ENCODE measurements around the gene SLC6A19. TPM values are rescaled to one million over a fixed set of nuclear protein-coding genes. Genes with fewer than 3 reads are reported as not detected.

Gene SLC6A19
- total and polyA plus RNA-seq, 9 of the 15 experiments (the other 6 are each of a cell fraction or from before 2014, with no cell fraction given): 0.03 to 1.6 (median 0.59) TPM

GRCh38 chr5:1194378-1194777, 7.0 kb upstream of the SLC6A19 start:
- Histone ChIP-seq H3K27ac (ENCODE audit: extremely low read depth, low read depth, low read length) (no peak overlapping the region), H3K36me3 (ENCODE audit: control insufficient read depth, insufficient read depth, low read length) (no peaks in the 10 kb centered on the region), H3K4me1 (replicated peaks in 1 of 2; ENCODE audit: control insufficient read depth in 2 of 2, insufficient read depth in 2 of 2, low read length in 2 of 2) (peaks cover 32 to 56% of the 10 kb centered on the region in 2 experiments), H3K4me3 (no peak overlapping the region), H3K9ac (ENCODE audit: insufficient read depth in 1 of 2, low read depth in 2 of 2, low read length in 2 of 2) (no peak overlapping the region), H3K9me3 (replicated peaks; ENCODE audit: control insufficient read depth, insufficient read depth, low read depth, low read length) (no peaks in the 10 kb centered on the region; the same call in 1 of the 2 replicates), H3K79me2 (ENCODE audit: control insufficient read depth, insufficient read depth, low read length) (no peaks in the 10 kb centered on the region), H3K4me2 (ENCODE audit: insufficient read depth, low read length) (no peak overlapping the region), H4K20me1 (replicated peaks; ENCODE audit: control insufficient read depth, insufficient read depth, low read length) (no peaks in the 10 kb centered on the region), H3K27me3 (ENCODE audit: control insufficient read depth in 2 of 2, insufficient read depth in 2 of 2, low read length in 2 of 2) (no peaks in the 10 kb centered on the region; a peak in 1 of 5 replicates), H2AFZ (ENCODE audit: low read depth, low read length) (no peak overlapping the region), H3K9me1 (ENCODE audit: control insufficient read depth, insufficient read depth, low read length) (no peaks in the 10 kb centered on the region)
- intact Hi-C loops (cut with micrococcal nuclease): no loop called here
- no peak for ATAC-seq
- no TSS peak for BruUV-seq (replicated peaks)
- no peak for FAIRE-seq
- WGBS (ENCODE audit: insufficient coverage, low coverage, missing lambda C conversion rate): 46% methylated on average over 6 of the region's 6 CpGs
- ChIA-PET POLR2A (interaction anchor here (0.8 kb wide), 1 partner anchor 276 kb away, joined by 3 read pairs; no protein-coding TSS in a partner anchor), CTCF (ENCODE audit: low intra/inter-chr PET ratio) (no interaction called here)
- in situ Hi-C loops (cut with MboI): no loop called here
- DNase-seq (ENCODE audit: extremely low read depth in 1 of 4, low spot score in 3 of 4): no peak
- TF ChIP-seq, protein P1, sequence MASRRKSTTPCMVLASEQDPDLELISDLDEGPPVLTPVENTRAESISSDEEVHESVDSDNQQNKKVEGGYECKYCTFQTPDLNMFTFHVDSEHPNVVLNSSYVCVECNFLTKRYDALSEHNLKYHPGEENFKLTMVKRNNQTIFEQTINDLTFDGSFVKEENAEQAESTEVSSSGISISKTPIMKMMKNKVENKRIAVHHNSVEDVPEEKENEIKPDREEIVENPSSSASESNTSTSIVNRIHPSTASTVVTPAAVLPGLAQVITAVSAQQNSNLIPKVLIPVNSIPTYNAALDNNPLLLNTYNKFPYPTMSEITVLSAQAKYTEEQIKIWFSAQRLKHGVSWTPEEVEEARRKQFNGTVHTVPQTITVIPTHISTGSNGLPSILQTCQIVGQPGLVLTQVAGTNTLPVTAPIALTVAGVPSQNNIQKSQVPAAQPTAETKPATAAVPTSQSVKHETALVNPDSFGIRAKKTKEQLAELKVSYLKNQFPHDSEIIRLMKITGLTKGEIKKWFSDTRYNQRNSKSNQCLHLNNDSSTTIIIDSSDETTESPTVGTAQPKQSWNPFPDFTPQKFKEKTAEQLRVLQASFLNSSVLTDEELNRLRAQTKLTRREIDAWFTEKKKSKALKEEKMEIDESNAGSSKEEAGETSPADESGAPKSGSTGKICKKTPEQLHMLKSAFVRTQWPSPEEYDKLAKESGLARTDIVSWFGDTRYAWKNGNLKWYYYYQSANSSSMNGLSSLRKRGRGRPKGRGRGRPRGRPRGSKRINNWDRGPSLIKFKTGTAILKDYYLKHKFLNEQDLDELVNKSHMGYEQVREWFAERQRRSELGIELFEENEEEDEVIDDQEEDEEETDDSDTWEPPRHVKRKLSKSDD (conservative IDR thresholded peaks at IDR 0.05; ENCODE audit: low read length): no peak
- TF ChIP-seq SIRT6 (IDR thresholded peaks at IDR 0.05; ENCODE audit: low read depth, low read length) (no peak), ZFP30 (CRISPR knock-in tag; IDR thresholded peaks at IDR 0.05; ENCODE audit: borderline replicate concordance) (no peak), ZEB2 (IDR thresholded peaks at IDR 0.05) (no peak), ZBTB7A (IDR thresholded peaks at IDR 0.05; ENCODE audit: borderline replicate concordance, control insufficient read depth, low read depth, low read length) (no peak), CHCHD3 (CRISPR knock-in tag; IDR thresholded peaks at IDR 0.05) (no peak), ATF1 (CRISPR knock-in tag; IDR thresholded peaks at IDR 0.05) (no peak), ATF1 (tag; IDR thresholded peaks at IDR 0.05) (no peak), MAFK (IDR thresholded peaks at IDR 0.05; ENCODE audit: low read length) (no peak), ZNF717 (CRISPR knock-in tag; IDR thresholded peaks at IDR 0.05) (no peak), ZNF124 (CRISPR knock-in tag; IDR thresholded peaks at IDR 0.05) (no peak), NONO (IDR thresholded peaks at IDR 0.05; ENCODE audit: low read depth in 2 of 2, low read length in 1 of 2) (no peak), SIN3A (IDR thresholded peaks at IDR 0.05; ENCODE audit: borderline replicate concordance in 2 of 2, control insufficient read depth in 1 of 2, low read depth in 2 of 2, low read length in 2 of 2) (no peak), BHLHE40 (IDR thresholded peaks at IDR 0.05; ENCODE audit: low read length) (no peak), RBM15 (IDR thresholded peaks at IDR 0.05; ENCODE audit: insufficient read depth, low read length) (no peak), EHMT2 (IDR thresholded peaks at IDR 0.05) (no peak), ATF7 (IDR thresholded peaks at IDR 0.05) (no peak), ZNF668 (CRISPR knock-in tag; IDR thresholded peaks at IDR 0.05) (no peak), KDM1A (IDR thresholded peaks at IDR 0.05) (0 out of 4 replicates have a peak, but pooled peaks of 1 of the 2 experiments have one; percentile 33), ZBTB17 (CRISPR knock-in tag; IDR thresholded peaks at IDR 0.05) (no peak)
- TF ChIP-seq, protein P2, sequence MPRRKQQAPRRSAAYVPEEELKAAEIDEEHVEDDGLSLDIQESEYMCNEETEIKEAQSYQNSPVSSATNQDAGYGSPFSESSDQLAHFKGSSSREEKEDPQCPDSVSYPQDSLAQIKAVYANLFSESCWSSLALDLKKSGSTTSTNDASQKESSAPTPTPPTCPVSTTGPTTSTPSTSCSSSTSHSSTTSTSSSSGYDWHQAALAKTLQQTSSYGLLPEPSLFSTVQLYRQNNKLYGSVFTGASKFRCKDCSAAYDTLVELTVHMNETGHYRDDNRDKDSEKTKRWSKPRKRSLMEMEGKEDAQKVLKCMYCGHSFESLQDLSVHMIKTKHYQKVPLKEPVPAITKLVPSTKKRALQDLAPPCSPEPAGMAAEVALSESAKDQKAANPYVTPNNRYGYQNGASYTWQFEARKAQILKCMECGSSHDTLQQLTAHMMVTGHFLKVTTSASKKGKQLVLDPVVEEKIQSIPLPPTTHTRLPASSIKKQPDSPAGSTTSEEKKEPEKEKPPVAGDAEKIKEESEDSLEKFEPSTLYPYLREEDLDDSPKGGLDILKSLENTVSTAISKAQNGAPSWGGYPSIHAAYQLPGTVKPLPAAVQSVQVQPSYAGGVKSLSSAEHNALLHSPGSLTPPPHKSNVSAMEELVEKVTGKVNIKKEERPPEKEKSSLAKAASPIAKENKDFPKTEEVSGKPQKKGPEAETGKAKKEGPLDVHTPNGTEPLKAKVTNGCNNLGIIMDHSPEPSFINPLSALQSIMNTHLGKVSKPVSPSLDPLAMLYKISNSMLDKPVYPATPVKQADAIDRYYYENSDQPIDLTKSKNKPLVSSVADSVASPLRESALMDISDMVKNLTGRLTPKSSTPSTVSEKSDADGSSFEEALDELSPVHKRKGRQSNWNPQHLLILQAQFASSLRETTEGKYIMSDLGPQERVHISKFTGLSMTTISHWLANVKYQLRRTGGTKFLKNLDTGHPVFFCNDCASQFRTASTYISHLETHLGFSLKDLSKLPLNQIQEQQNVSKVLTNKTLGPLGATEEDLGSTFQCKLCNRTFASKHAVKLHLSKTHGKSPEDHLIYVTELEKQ (CRISPR knock-in tag; IDR thresholded peaks at IDR 0.05): no peak

All from K562 (cell line).